Fibroblast of villous mesenchyme (primary cell): ENCODE data around the gene SEC16A. TPM values are rescaled to one million over a fixed set of nuclear protein-coding genes. Genes with fewer than 3 reads are reported as not detected.

ENCODE experiments used
- DNase-seq: peaks from one replicate; pipeline ENCODE4 v3.0.0-alpha.2; 2010; ENCODE audit warnings: low read depth
- H3K4me3 ChIP-seq: 2 replicates; pipeline ENCODE4 v1.5.1; 2011; ENCODE audit warnings: low read depth, mild to moderate bottlenecking, low read length
- CTCF ChIP-seq: IDR thresholded peaks from 2 replicates; pipeline ENCODE4 v1.5.1; 2012; ENCODE audit warnings: low read depth, mild to moderate bottlenecking, low read length; ENCODE audit not compliant: insufficient read depth
- total RNA-seq: library from RNA; depleted of rRNA; stranded (reverse); fragments of >200 nt; gene quantifications from 2 replicates; pipeline ENCODE4 v1.2.3, GENCODE V29; 2012

Gene SEC16A
- total RNA-seq, 1 donor: 43.2 TPM

- TF ChIP-seq CTCF: no peak
- no peak overlapping the region for H3K4me3 ChIP-seq
- DNase-seq: no peak
Measured at GRCh38 chr9:136463578-136463977, 19.3 kb downstream of the SEC16A start.

GRCh38 chr9:136462664-136463063, 20.2 kb downstream of the SEC16A start:
- H3K4me3 ChIP-seq: no peak overlapping the region
- TF ChIP-seq CTCF: no peak
- no peak for DNase-seq

- no peak for DNase-seq
- TF ChIP-seq CTCF: no peak
Measured at GRCh38 chr9:136460772-136461325, 22.0 kb downstream of the SEC16A start.

GRCh38 chr9:136459425-136459824, 23.4 kb downstream of the SEC16A start:
- no peak for DNase-seq
- no peak overlapping the region for H3K4me3 ChIP-seq
- no peak for TF ChIP-seq CTCF

More at GRCh38 chr9:136460772-136461325, 22.0 kb downstream of the SEC16A start:
- no peak overlapping the region for H3K4me3 ChIP-seq

GRCh38 chr9:136457326-136457725, 25.5 kb downstream of the SEC16A start:
- no peak overlapping the region for H3K4me3 ChIP-seq
- TF ChIP-seq CTCF: no peak
- DNase-seq: no peak

GRCh38 chr9:136456258-136456657, 26.6 kb downstream of the SEC16A start:
- TF ChIP-seq CTCF: no peak
- no peak overlapping the region for H3K4me3 ChIP-seq
- DNase-seq: no peak

- no peak for TF ChIP-seq CTCF
- H3K4me3 ChIP-seq: no peak overlapping the region
- DNase-seq: no peak
Measured at GRCh38 chr9:136455043-136456002, 27.5 kb downstream of the SEC16A start.
